HepG2 (cell line): ENCODE data around the gene ZFHX3.

Experiments
- DRAP1 ChIP-seq: IDR thresholded peaks from 2 replicates; pipeline ENCODE4 v1.6.1; 2016; ENCODE audit warnings: missing genetic modification reagents, missing compliant biosample characterization
- NFYB ChIP-seq: sonication (generic); formaldehyde crosslinking; IDR thresholded peaks from 2 replicates; pipeline ENCODE4 v1.4.0; 2020; ENCODE audit warnings: missing genetic modification reagents
- TF ChIP-seq, protein P1 (sequence below): sonication (generic); formaldehyde crosslinking; IDR thresholded peaks from 2 replicates; pipeline ENCODE4 v1.5.0; 2020; ENCODE audit warnings: mild to moderate bottlenecking, missing genetic modification reagents, moderate library complexity
- TF ChIP-seq, protein P2 (sequence below): sonication (generic); formaldehyde crosslinking; IDR thresholded peaks from 2 replicates; pipeline ENCODE4 v1.4.0; 2020; ENCODE audit warnings: mild to moderate bottlenecking, missing genetic modification reagents, borderline replicate concordance

DNA sequence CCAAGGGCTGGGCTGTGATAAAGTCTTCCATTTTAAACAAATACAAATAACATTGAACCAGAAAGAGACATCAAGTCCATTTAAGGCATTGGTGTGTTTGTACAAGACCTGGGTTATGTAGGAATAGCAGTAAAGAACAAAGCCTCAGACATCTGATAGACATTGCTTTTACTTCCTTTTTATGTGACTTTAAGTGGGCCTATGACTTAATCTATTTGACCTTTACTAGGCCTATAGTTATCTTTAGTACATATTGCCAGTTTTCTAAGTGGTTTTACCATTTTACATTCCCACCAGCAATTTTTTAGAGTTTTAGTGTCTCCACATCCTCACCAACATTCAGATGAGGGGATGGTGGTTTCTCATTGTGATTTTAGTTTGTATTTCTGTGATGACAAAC is 298.8 kb downstream of the ZFHX3 start:
- TF ChIP-seq DRAP1 (CRISPR knock-in tag), result no peak
- TF ChIP-seq, protein P1, sequence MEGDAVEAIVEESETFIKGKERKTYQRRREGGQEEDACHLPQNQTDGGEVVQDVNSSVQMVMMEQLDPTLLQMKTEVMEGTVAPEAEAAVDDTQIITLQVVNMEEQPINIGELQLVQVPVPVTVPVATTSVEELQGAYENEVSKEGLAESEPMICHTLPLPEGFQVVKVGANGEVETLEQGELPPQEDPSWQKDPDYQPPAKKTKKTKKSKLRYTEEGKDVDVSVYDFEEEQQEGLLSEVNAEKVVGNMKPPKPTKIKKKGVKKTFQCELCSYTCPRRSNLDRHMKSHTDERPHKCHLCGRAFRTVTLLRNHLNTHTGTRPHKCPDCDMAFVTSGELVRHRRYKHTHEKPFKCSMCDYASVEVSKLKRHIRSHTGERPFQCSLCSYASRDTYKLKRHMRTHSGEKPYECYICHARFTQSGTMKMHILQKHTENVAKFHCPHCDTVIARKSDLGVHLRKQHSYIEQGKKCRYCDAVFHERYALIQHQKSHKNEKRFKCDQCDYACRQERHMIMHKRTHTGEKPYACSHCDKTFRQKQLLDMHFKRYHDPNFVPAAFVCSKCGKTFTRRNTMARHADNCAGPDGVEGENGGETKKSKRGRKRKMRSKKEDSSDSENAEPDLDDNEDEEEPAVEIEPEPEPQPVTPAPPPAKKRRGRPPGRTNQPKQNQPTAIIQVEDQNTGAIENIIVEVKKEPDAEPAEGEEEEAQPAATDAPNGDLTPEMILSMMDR (CRISPR knock-in tag), result no peak
- TF ChIP-seq, protein P2, sequence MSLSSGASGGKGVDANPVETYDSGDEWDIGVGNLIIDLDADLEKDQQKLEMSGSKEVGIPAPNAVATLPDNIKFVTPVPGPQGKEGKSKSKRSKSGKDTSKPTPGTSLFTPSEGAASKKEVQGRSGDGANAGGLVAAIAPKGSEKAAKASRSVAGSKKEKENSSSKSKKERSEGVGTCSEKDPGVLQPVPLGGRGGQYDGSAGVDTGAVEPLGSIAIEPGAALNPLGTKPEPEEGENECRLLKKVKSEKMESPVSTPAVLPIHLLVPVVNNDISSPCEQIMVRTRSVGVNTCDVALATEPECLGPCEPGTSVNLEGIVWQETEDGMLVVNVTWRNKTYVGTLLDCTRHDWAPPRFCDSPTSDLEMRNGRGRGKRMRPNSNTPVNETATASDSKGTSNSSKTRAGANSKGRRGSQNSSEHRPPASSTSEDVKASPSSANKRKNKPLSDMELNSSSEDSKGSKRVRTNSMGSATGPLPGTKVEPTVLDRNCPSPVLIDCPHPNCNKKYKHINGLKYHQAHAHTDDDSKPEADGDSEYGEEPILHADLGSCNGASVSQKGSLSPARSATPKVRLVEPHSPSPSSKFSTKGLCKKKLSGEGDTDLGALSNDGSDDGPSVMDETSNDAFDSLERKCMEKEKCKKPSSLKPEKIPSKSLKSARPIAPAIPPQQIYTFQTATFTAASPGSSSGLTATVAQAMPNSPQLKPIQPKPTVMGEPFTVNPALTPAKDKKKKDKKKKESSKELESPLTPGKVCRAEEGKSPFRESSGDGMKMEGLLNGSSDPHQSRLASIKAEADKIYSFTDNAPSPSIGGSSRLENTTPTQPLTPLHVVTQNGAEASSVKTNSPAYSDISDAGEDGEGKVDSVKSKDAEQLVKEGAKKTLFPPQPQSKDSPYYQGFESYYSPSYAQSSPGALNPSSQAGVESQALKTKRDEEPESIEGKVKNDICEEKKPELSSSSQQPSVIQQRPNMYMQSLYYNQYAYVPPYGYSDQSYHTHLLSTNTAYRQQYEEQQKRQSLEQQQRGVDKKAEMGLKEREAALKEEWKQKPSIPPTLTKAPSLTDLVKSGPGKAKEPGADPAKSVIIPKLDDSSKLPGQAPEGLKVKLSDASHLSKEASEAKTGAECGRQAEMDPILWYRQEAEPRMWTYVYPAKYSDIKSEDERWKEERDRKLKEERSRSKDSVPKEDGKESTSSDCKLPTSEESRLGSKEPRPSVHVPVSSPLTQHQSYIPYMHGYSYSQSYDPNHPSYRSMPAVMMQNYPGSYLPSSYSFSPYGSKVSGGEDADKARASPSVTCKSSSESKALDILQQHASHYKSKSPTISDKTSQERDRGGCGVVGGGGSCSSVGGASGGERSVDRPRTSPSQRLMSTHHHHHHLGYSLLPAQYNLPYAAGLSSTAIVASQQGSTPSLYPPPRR (CRISPR knock-in tag), result no peak
- TF ChIP-seq NFYB (CRISPR knock-in tag), result no peak
